Tibial nerve (tissue), 4 donors: ENCODE results near the gene PLXNB1. TPM values are rescaled to one million over a fixed set of nuclear protein-coding genes. Genes with fewer than 3 reads are reported as not detected.

Source experiments
- DNase-seq, 2 donors: peaks; one replicate each; pipeline ENCODE4 v3.0.0-alpha.2; 2019; ENCODE audit warnings: low spot score in 2 of 2
- H3K27ac ChIP-seq, 4 donors: fragments of 200-600 bp; sonication (generic) in 3 of 4; one replicate each; pipeline ENCODE4 v1.5.1; 2017 to 2019; ENCODE audit warnings: mild to moderate bottlenecking in 1 of 4
- H3K27me3 ChIP-seq, 2 donors: fragments of 200-600 bp; sonication (generic) in 1 of 2; one replicate each; pipeline versions ENCODE4 v1.5.1 to v1.6.0; 2017 to 2019
- H3K36me3 ChIP-seq, 3 donors: fragments of 200-600 bp; sonication (generic); one replicate each; pipeline ENCODE4 v1.5.1; 2018 to 2019
- H3K4me1 ChIP-seq, 4 donors: fragments of 200-600 bp; sonication (generic) in 3 of 4; one replicate each; pipeline ENCODE4 v1.5.1; 2017 to 2019
- H3K4me3 ChIP-seq, 4 donors: fragments of 200-600 bp; sonication (generic) in 3 of 4; one replicate each; pipeline ENCODE4 v1.5.1; 2017 to 2019; ENCODE audit warnings: mild to moderate bottlenecking in 1 of 4, moderate library complexity in 1 of 4
- H3K9me3 ChIP-seq, 4 donors: fragments of 200-600 bp; sonication (generic) in 3 of 4; one replicate each; pipeline ENCODE4 v1.5.1; 2017 to 2019
- EP300 ChIP-seq, 2 donors: sonication (generic); formaldehyde crosslinking; IDR thresholded peaks; one replicate each; pipeline ENCODE4 v1.6.1; 2017; ENCODE audit warnings: antibody characterized with exemption in 2 of 2, mild to moderate bottlenecking in 1 of 2
- POLR2A ChIP-seq, 2 donors: fragments of 450-650 bp; IDR thresholded peaks; one replicate each; pipeline ENCODE4 v1.6.1; 2017; ENCODE audit warnings: antibody characterized with exemption in 2 of 2, mild to moderate bottlenecking in 2 of 2, moderate library complexity in 2 of 2
- WGBS, 2 donors: methylation state at CpG; one replicate each; pipeline ENCODE4 v1.1.5; 2018; 5-methylcytosine and 5-hydroxymethylcytosine counted together
- total RNA-seq, 4 donors: library from RNA; depleted of rRNA; stranded (reverse); fragments of >200 nt; gene quantifications; one replicate each; pipeline ENCODE4 v1.1.0, GENCODE V29; 2016
- TF ChIP-seq, protein P1 (sequence below), 5 experiments: fragments of 200-600 bp in 3 of 5; fragments of 450-650 bp in 2 of 5; sonication (generic) in 3 of 5; IDR thresholded peaks; one replicate each; pipeline ENCODE4 v1.5.1; 2016 to 2019; ENCODE audit warnings: antibody characterized with exemption in 5 of 5, mild to moderate bottlenecking in 3 of 5, moderate library complexity in 2 of 5

PLXNB1 gene
- total RNA-seq, 4 donors from 2014 or later: 216 to 379 (median 339) TPM

DNA sequence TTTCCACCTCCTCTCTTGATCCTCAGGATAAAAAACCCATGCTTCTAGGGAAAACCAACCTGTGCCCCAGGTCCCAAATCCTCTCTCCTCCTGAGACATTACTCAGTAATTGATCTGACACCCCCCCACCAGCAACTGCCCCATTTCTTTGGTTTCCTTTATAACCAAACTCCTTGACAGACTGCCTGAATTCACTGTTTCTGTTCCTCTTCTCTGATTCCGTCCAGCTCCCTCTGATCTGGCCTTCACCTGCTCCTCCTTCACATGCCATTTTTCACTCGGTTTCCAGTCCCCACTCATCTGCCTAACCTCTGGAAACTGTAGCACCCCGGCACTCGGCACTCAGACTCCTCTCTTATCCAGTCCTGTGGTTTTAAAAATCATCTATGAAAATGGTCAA is 7.9 kb upstream of the PLXNB1 start:
- no peak for DNase-seq
- Histone ChIP-seq H3K27ac (no peak overlapping the region), H3K36me3 (peaks cover 0 to 23% (median 3%) of the 10 kb centered on the region in 3 donors), H3K27me3 (no peaks in the 10 kb centered on the region), H3K4me1 (peaks cover 0 to 62% (median 35%) of the 10 kb centered on the region in 4 donors), H3K9me3 (no peaks in the 10 kb centered on the region), H3K4me3 (no peak overlapping the region)
- no peak for TF ChIP-seq EP300 (IDR thresholded peaks at IDR 0.05)
- TF ChIP-seq POLR2A (IDR thresholded peaks at IDR 0.05): no peak
- TF ChIP-seq, protein P1, sequence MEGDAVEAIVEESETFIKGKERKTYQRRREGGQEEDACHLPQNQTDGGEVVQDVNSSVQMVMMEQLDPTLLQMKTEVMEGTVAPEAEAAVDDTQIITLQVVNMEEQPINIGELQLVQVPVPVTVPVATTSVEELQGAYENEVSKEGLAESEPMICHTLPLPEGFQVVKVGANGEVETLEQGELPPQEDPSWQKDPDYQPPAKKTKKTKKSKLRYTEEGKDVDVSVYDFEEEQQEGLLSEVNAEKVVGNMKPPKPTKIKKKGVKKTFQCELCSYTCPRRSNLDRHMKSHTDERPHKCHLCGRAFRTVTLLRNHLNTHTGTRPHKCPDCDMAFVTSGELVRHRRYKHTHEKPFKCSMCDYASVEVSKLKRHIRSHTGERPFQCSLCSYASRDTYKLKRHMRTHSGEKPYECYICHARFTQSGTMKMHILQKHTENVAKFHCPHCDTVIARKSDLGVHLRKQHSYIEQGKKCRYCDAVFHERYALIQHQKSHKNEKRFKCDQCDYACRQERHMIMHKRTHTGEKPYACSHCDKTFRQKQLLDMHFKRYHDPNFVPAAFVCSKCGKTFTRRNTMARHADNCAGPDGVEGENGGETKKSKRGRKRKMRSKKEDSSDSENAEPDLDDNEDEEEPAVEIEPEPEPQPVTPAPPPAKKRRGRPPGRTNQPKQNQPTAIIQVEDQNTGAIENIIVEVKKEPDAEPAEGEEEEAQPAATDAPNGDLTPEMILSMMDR (IDR thresholded peaks at IDR 0.05): no peak
- 71 to 77% methylated on average over 4 of the region's 4 CpGs for WGBS, 2 donors

DNA sequence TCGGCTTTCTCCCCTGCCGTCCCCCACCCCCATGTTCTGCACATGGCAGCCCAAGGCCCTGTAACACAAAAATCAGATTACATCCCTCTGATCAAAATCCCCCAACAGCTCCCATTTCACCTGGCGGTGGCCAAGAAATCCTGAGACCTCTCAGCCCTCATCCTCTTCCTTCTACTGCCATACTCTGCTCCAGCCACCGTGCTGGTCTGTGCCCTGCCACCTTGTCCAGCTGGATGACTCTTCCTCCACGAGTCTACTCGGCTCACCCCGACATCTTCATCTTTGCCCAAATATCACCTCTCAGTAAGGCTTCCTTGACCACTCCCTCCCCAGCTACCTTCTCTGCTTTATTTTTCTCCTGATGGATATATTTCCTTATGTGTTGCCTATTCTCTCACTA is 7.0 kb upstream of the PLXNB1 start:
- WGBS, 2 donors: 77 to 84% methylated on average over 7 of the region's 7 CpGs
- Histone ChIP-seq H3K4me1 (peaks cover 0 to 65% (median 32%) of the 10 kb centered on the region in 4 donors), H3K36me3 (peaks cover 0 to 20% (median 4%) of the 10 kb centered on the region in 3 donors), H3K27ac (no peak overlapping the region), H3K9me3 (no peaks in the 10 kb centered on the region), H3K4me3 (no peak overlapping the region), H3K27me3 (no peaks in the 10 kb centered on the region)
- no peak for DNase-seq
- TF ChIP-seq POLR2A (IDR thresholded peaks at IDR 0.05): no peak
- TF ChIP-seq, protein P1 (IDR thresholded peaks at IDR 0.05): no peak
- TF ChIP-seq EP300 (IDR thresholded peaks at IDR 0.05): no peak

DNA sequence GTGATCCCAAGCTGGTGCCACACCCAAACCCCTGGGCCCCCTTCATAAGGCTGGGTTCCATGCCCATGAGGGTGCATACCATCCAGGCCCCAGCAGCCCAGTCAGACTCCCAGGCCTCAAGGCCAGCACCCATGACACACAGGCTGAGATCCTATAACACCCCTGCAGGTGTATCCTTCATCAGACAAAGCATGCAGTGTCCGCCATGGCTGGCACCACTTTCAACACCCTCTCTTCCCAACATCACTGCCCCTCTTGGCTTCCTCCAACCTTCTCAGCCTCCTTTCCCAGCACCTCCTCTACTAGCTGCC is 6.5 kb upstream of the PLXNB1 start:
- peaks cover 0 to 63% (median 28%) of the 10 kb centered on the region in 4 donors for H3K4me1 ChIP-seq
- H3K27ac ChIP-seq: peak overlapping the region in 1 of 4 donors; percentile 98
- no peaks in the 10 kb centered on the region for H3K9me3 ChIP-seq
- 45 to 63% methylated on average over 1 of the region's 1 CpG for WGBS, 2 donors
- no peak overlapping the region for H3K4me3 ChIP-seq
- peaks cover 0 to 17% (median 4%) of the 10 kb centered on the region in 3 donors for H3K36me3 ChIP-seq
- no peak for DNase-seq
- H3K27me3 ChIP-seq: no peaks in the 10 kb centered on the region
- TF ChIP-seq EP300 (IDR thresholded peaks at IDR 0.05): no peak
- TF ChIP-seq POLR2A (IDR thresholded peaks at IDR 0.05): no peak
- TF ChIP-seq, protein P1 (IDR thresholded peaks at IDR 0.05): no peak

DNA sequence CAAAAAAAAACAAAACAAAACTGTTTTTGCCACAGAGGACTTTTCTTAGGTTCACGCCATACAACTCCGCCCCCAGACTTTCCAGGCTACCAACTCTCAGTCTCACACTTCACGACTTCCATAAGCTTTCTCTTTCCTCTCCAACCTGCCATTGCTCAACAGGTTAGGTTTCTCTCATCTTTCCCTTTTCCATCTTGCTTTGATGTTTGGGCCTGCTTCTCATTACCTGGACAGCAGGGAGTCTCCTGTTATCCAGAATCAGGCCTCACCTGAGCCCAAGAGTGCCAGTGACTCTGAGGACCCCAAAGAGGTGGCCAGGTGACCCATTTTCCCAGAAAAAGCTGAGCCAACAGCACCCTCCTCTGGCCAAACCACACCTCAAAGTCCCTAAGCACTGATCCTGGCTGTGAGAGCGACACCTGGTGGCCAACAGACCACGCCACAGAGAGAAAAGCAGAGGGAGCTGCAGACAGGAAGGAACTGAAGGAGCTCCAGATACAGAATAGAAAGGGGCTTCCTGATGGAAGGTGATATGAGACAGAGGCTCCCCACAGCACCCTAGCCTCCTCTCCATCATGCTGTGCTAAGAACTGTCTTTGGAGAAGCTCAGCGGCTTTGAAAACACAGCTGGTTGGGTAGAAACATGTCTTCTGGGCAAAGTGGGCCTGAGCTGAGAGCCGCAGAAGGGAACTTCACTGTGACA is 6.0 kb upstream of the PLXNB1 start:
- H3K36me3 ChIP-seq: peaks cover 0 to 17% (median 4%) of the 10 kb centered on the region in 3 donors
- 33 to 41% methylated on average over 7 of the region's 7 CpGs for WGBS, 2 donors
- no peaks in the 10 kb centered on the region for H3K27me3 ChIP-seq
- TF ChIP-seq, protein P1 (IDR thresholded peaks at IDR 0.05): peak; percentile 96 to 100 (median 99)
- TF ChIP-seq POLR2A (IDR thresholded peaks at IDR 0.05) (no peak), EP300 (IDR thresholded peaks at IDR 0.05) (no peak)
- DNase-seq: peak; percentile 82 to 89
- H3K27ac ChIP-seq: peak overlapping the region in 3 of 4 donors; percentile 71 to 98 (median 87)
- no peaks in the 10 kb centered on the region for H3K9me3 ChIP-seq
- H3K4me3 ChIP-seq: no peak overlapping the region
- H3K4me1 ChIP-seq: peaks cover 0 to 63% (median 23%) of the 10 kb centered on the region in 4 donors

DNA sequence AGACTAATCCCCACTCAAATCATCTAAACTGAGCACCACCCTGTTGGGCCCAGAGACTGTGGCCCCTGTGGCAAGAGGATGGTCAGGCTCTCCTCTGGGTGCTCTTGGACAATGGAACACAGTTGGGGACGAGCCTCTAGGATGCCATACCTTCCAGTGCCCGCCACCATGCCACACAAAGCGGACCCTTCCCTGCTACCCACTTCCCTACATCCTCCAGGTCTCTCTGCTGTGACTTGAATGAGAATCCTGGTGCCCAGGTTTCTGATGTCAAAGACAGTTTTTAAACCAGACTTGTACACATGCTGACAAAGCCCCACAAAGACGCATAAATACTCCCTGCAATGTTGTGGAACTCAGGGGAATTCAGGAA is 5.3 kb upstream of the PLXNB1 start:
- Histone ChIP-seq H3K36me3 (peaks cover 0 to 17% (median 4%) of the 10 kb centered on the region in 3 donors), H3K4me1 (peaks cover 0 to 68% (median 26%) of the 10 kb centered on the region in 4 donors), H3K27ac (peak overlapping the region; percentile 60 to 98 (median 79)), H3K27me3 (no peaks in the 10 kb centered on the region), H3K9me3 (no peaks in the 10 kb centered on the region), H3K4me3 (no peak overlapping the region)
- TF ChIP-seq EP300 (IDR thresholded peaks at IDR 0.05) (no peak), POLR2A (IDR thresholded peaks at IDR 0.05) (no peak)
- TF ChIP-seq, protein P1 (IDR thresholded peaks at IDR 0.05): no peak
- DNase-seq: no peak
- WGBS, 2 donors: 75 to 86% methylated on average over 4 of the region's 4 CpGs
